Trophoblast cell (in vitro differentiated cells and primary cell): Measurements from ENCODE around the gene RCC2.
"Not testable (repeated sequence)": the region's sequence is repeated elsewhere in the genome, so short reads cannot be mapped to it uniquely, and the experiment has no call there.

Experiments
- DNase-seq, 2 donors: peaks; one replicate each; pipeline ENCODE4 v3.0.0-alpha.2; 2016
- H2AFZ ChIP-seq: 2 replicates; pipeline ENCODE4 v1.6.1; 2013; ENCODE audit warnings: low read length, moderate library complexity, mild to moderate bottlenecking; ENCODE audit not compliant: insufficient read depth, poor library complexity
- H2AK5ac ChIP-seq: 2 replicates; pipeline ENCODE4 v1.6.1; 2013; ENCODE audit warnings: mild to moderate bottlenecking, low read length
- H2BK120ac ChIP-seq: 2 replicates; pipeline ENCODE4 v1.6.1; 2013; ENCODE audit warnings: low read length, mild to moderate bottlenecking, moderate library complexity; ENCODE audit not compliant: insufficient read depth, poor library complexity
- H2BK12ac ChIP-seq: 2 replicates; pipeline ENCODE4 v1.6.1; 2013; ENCODE audit warnings: mild to moderate bottlenecking, low read length, moderate library complexity
- H2BK5ac ChIP-seq: 2 replicates; pipeline ENCODE4 v1.6.1; 2013; ENCODE audit warnings: low read length, low read depth, moderate library complexity, mild to moderate bottlenecking; ENCODE audit not compliant: poor library complexity
- H3K14ac ChIP-seq: 2 replicates; pipeline ENCODE4 v1.6.1; 2013; ENCODE audit warnings: mild to moderate bottlenecking, low read length
- H3K18ac ChIP-seq: 2 replicates; pipeline ENCODE4 v1.6.1; 2013; ENCODE audit warnings: mild to moderate bottlenecking, low read length
- H3K23ac ChIP-seq: 2 replicates; pipeline ENCODE4 v1.6.1; 2013; ENCODE audit warnings: low read length
- H3K27ac ChIP-seq: 2 replicates; pipeline ENCODE4 v1.5.1; 2013; ENCODE audit warnings: low read depth, mild to moderate bottlenecking, inconsistent platforms, low read length, moderate library complexity
- H3K27me3 ChIP-seq: 2 replicates; pipeline ENCODE4 v1.6.1; 2013; ENCODE audit warnings: inconsistent platforms, mild to moderate bottlenecking, low read length, moderate library complexity; ENCODE audit not compliant: insufficient read depth
- H3K36me3 ChIP-seq, 2 experiments: 1 replicate in 1 of 2; 2 replicates in 1 of 2; pipeline ENCODE4 v1.6.1; 2013; ENCODE audit warnings: low read length in 2 of 2, mild to moderate bottlenecking in 2 of 2, moderate library complexity in 1 of 2; ENCODE audit not compliant: insufficient read depth in 2 of 2, control insufficient read depth in 1 of 2
- H3K4ac ChIP-seq: 2 replicates; pipeline ENCODE4 v1.6.1; 2013; ENCODE audit warnings: low read depth, mild to moderate bottlenecking, low read length, moderate library complexity
- H3K4me1 ChIP-seq, 2 experiments: 1 replicate in 1 of 2; 2 replicates in 1 of 2; pipeline ENCODE4 v1.6.1; 2013; ENCODE audit warnings: low read length in 2 of 2, mild to moderate bottlenecking in 2 of 2, moderate library complexity in 1 of 2; ENCODE audit not compliant: insufficient read depth in 2 of 2, control insufficient read depth in 1 of 2
- H3K4me2 ChIP-seq: 2 replicates; pipeline ENCODE4 v1.6.1; 2013; ENCODE audit warnings: inconsistent platforms, mild to moderate bottlenecking, low read length, moderate library complexity
- H3K4me3 ChIP-seq: 2 replicates; pipeline ENCODE4 v1.5.1; 2013; ENCODE audit warnings: mild to moderate bottlenecking, low read depth, low read length, inconsistent platforms
- H3K79me1 ChIP-seq: one replicate; pipeline ENCODE4 v1.6.1; 2013; ENCODE audit warnings: low read length
- H3K79me2 ChIP-seq: 2 replicates; pipeline ENCODE4 v1.6.1; 2013; ENCODE audit warnings: low read length, mild to moderate bottlenecking; ENCODE audit not compliant: control insufficient read depth, insufficient read depth, poor library complexity
- H3K9ac ChIP-seq: 2 replicates; pipeline ENCODE4 v1.6.1; 2013; ENCODE audit warnings: mild to moderate bottlenecking, low read length
- H3K9me3 ChIP-seq: 2 replicates; pipeline ENCODE4 v1.6.1; 2013; ENCODE audit warnings: low read depth, mild to moderate bottlenecking, control low read depth, inconsistent platforms, low read length; ENCODE audit not compliant: insufficient read depth
- H4K12ac ChIP-seq: 2 replicates; pipeline ENCODE4 v1.6.1; 2013; ENCODE audit warnings: low read depth, mild to moderate bottlenecking, low read length, moderate library complexity
- H4K8ac ChIP-seq: 2 replicates; pipeline ENCODE4 v1.6.1; 2013; ENCODE audit warnings: low read depth, mild to moderate bottlenecking, low read length, moderate library complexity
- H4K91ac ChIP-seq: one replicate; pipeline ENCODE4 v1.6.1; 2013; ENCODE audit warnings: low read depth, mild to moderate bottlenecking, low read length, moderate library complexity
- WGBS: extraction: QIAGEN DNeasy Blood & Tissue Kit; methylation state at CpG from one replicate; pipeline ENCODE4 v1.1.7; 2013; ENCODE audit warnings: missing lambda C conversion rate; ENCODE audit not compliant: insufficient read length, insufficient coverage; ENCODE audit errors: extremely low coverage; 5-methylcytosine and 5-hydroxymethylcytosine counted together

Gene RCC2

DNA sequence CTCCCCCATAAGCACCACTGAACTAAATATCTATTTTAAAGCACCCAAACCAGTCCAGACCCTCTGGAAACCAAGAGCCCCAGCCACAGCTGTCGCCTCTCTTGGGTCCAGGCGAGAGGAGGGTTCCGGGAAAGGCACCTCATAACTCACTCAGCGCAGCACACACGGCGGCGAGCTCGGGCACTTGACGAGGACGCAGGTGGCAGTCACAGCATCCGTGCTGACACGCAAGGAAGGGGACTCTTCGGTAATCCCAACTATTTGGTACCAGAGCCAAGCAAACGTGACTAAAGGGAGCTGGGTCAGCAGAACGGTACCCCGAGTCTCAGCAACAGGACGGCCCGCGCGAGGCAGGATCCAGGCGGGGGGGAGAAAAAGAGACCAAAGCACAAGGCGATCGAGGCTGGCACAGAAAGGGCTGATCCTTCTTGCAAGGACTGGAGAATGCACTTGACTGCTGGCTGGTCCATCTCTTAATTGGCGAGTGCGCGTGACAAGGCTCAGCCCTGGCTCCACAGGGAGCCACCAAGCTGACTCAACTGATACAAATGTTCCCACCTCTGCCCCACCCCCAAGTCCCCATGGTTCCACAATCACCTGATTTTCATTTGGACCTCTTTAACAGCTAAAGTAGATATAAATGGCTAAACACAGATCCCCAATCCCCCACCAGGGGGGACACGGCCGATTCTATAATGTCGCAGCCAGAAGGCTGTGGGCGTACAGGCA, 31.5 kb downstream of the RCC2 start:
- not testable (repeated sequence) for H3K23ac ChIP-seq, H4K12ac ChIP-seq, H3K18ac ChIP-seq, H2BK5ac ChIP-seq, DNase-seq, H3K79me2 ChIP-seq, H4K91ac ChIP-seq, H2BK120ac ChIP-seq, H3K4ac ChIP-seq, H2AK5ac ChIP-seq, H3K9me3 ChIP-seq, H2AFZ ChIP-seq, H3K4me3 ChIP-seq, H3K9ac ChIP-seq, H3K14ac ChIP-seq, H3K27ac ChIP-seq, H3K4me2 ChIP-seq, H4K8ac ChIP-seq, H2BK12ac ChIP-seq, H3K27me3 ChIP-seq, H3K79me1 ChIP-seq
- Histone ChIP-seq H3K36me3 (peaks cover 50 to 60% of the 10 kb centered on the region in 2 experiments), H3K4me1 (peaks cover 9 to 10% of the 10 kb centered on the region in 2 experiments)
- WGBS: no CpG with 5 or more reads among the region's 30 CpGs

GRCh38 chr1:17406760-17407475, 32.6 kb downstream of the RCC2 start:
- H2BK12ac ChIP-seq, H3K27me3 ChIP-seq, H3K4me3 ChIP-seq, H3K14ac ChIP-seq, H3K4me2 ChIP-seq, H2BK120ac ChIP-seq, H3K27ac ChIP-seq, H3K9me3 ChIP-seq, H4K8ac ChIP-seq, H2BK5ac ChIP-seq, H4K91ac ChIP-seq, DNase-seq, H2AFZ ChIP-seq, H3K9ac ChIP-seq, H3K79me1 ChIP-seq, H3K79me2 ChIP-seq, H2AK5ac ChIP-seq, H4K12ac ChIP-seq, H3K4ac ChIP-seq, H3K18ac ChIP-seq, H3K23ac ChIP-seq, H3K4me1 ChIP-seq: not testable (repeated sequence)
- H3K36me3 ChIP-seq: peaks cover 41 to 49% of the 10 kb centered on the region in 2 experiments
- no CpG with 5 or more reads among the region's 16 CpGs for WGBS

DNA sequence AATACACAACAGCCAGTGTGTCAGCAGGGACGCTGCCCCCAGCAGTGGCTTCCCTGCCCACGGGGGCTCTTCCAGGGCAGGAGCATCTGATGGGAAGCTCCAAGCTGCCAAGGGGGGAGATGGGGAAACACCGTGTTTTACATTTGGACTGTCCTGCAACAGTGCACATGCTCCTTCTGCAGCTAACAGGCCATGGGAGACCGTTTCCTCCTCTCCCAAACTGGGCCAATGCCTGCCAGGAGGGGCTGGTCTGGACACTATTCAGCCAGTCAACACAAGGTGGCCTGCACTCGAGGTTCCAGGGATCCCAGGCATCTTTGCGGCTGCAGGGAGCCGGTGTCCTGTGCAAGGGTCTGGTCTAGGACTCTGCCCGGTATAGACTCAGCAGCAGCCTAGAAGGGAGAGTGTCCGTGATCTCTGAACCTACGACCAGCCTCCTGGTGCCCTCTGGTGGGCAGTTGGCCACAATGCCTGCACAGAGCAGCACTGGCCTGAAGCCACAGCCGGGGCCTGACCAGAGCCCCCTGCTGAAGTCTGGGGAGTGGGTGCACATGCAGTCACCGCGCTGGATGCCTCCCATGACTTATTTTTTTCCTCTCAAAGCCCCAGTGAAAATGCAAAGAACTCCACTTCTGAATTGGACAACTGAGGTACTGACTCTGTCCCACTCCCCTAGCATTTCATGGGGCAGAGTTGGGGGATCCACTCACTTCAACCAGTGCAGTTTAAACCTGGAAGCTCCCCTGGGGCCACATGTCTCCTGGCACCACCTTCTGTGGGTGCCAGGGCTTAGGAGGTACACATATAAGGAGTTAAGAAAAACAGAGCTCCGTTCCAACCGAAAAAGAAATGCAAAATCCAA, 33.3 kb downstream of the RCC2 start:
- Histone ChIP-seq H3K27me3 (no peaks in the 10 kb centered on the region), H3K9ac (no peak overlapping the region), H3K4ac (no peak overlapping the region), H4K12ac (no peak overlapping the region), H3K9me3 (peaks cover 1% of the 10 kb centered on the region), H4K91ac (no peak overlapping the region), H3K79me2 (no peaks in the 10 kb centered on the region), H2AFZ (no peak overlapping the region), H3K27ac (no peak overlapping the region), H3K4me1 (no peaks in the 10 kb centered on the region), H2BK120ac (no peak overlapping the region), H2BK5ac (no peak overlapping the region), H2BK12ac (no peak overlapping the region), H3K4me3 (no peak overlapping the region), H3K14ac (no peak overlapping the region), H3K36me3 (peaks cover 37 to 42% of the 10 kb centered on the region in 2 experiments), H4K8ac (no peak overlapping the region), H2AK5ac (no peak overlapping the region), H3K18ac (no peak overlapping the region), H3K4me2 (no peak overlapping the region), H3K23ac (no peak overlapping the region), H3K79me1 (no peaks in the 10 kb centered on the region)
- peak; percentile 56 to 79 for DNase-seq
- no CpG with 5 or more reads among the region's 15 CpGs for WGBS

DNA sequence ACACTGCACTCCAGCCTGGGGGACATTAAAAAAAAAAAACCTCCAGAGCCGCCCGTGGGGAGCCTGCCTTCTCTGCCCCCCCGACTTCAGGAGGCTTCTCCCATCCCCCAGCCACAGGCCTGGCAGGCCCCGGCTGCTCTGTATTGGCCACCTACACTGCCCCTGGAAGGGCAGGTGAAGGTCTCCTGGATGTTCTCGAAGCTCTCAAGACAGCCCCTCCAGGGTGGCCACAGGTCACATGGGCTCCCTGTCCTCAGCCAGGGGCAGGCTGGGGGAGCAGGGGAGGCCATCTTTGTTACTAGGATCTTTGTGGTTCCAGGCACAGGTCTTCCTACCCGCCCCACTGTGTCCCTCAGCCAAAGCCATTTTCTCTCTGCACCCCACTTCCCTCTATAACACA, 34.7 kb downstream of the RCC2 start:
- Histone ChIP-seq H3K9ac (no peak overlapping the region), H2AFZ (no peak overlapping the region), H3K27me3 (no peaks in the 10 kb centered on the region), H3K23ac (no peak overlapping the region), H4K8ac (no peak overlapping the region), H4K12ac (no peak overlapping the region), H3K79me1 (no peaks in the 10 kb centered on the region), H3K4me1 (no peaks in the 10 kb centered on the region), H3K9me3 (peaks cover 1% of the 10 kb centered on the region), H3K4ac (no peak overlapping the region), H3K4me2 (no peak overlapping the region), H4K91ac (no peak overlapping the region), H2BK120ac (no peak overlapping the region), H3K27ac (no peak overlapping the region), H2BK12ac (no peak overlapping the region), H3K18ac (no peak overlapping the region), H3K36me3 (peaks cover 25 to 29% of the 10 kb centered on the region in 2 experiments), H3K14ac (no peak overlapping the region), H2AK5ac (no peak overlapping the region), H3K4me3 (no peak overlapping the region), H2BK5ac (no peak overlapping the region), H3K79me2 (no peaks in the 10 kb centered on the region)
- no peak for DNase-seq
- WGBS: no CpG with 5 or more reads among the region's 6 CpGs
